Measurements from ENCODE around the gene SMG6. TPM values are rescaled to one million over a fixed set of nuclear protein-coding genes. Genes with fewer than 3 reads are reported as not detected.
A peak's percentile ranks its signal among the peaks of the same experiment; 100 is the strongest.
"Not testable (repeated sequence)": the region's sequence is repeated elsewhere in the genome, so short reads cannot be mapped to it uniquely, and the experiment has no call there.

The SMG6 gene
- total and polyA plus RNA-seq, 2 of the 13 experiments (the other 11 are each of a cell fraction or from before 2014, with no cell fraction given) = 4.6 to 14.6 TPM

DNA sequence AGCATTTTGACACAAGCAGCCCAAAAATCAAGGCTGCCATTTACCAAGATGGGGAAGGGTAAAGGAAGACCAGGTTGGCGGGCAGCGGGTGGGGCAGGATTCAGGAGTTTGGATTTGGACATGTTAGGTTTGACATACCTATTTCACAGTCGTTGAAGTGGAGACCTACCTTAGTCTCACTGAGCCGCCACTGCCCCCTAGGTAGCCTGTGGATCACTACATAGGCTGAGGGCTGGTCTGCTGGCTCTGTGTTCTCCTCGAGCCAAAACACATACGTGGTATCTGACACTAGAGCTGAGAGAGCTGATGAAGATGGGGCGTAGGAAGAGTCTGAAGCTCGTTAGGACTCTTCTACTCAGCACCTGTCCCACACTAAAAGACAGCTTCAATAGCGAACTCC lies 133.6 kb downstream of the SMG6 start (continued):
- TF ChIP-seq HCFC1 (IDR thresholded peaks at IDR 0.05; ENCODE audit: low read depth, low read length) (no peak), ZNF788 (CRISPR knock-in tag; IDR thresholded peaks at IDR 0.05; ENCODE audit: borderline replicate concordance) (no peak), STAG1 (CRISPR knock-in tag; IDR thresholded peaks at IDR 0.05) (peak; percentile 64)
- TF ChIP-seq, protein P1, sequence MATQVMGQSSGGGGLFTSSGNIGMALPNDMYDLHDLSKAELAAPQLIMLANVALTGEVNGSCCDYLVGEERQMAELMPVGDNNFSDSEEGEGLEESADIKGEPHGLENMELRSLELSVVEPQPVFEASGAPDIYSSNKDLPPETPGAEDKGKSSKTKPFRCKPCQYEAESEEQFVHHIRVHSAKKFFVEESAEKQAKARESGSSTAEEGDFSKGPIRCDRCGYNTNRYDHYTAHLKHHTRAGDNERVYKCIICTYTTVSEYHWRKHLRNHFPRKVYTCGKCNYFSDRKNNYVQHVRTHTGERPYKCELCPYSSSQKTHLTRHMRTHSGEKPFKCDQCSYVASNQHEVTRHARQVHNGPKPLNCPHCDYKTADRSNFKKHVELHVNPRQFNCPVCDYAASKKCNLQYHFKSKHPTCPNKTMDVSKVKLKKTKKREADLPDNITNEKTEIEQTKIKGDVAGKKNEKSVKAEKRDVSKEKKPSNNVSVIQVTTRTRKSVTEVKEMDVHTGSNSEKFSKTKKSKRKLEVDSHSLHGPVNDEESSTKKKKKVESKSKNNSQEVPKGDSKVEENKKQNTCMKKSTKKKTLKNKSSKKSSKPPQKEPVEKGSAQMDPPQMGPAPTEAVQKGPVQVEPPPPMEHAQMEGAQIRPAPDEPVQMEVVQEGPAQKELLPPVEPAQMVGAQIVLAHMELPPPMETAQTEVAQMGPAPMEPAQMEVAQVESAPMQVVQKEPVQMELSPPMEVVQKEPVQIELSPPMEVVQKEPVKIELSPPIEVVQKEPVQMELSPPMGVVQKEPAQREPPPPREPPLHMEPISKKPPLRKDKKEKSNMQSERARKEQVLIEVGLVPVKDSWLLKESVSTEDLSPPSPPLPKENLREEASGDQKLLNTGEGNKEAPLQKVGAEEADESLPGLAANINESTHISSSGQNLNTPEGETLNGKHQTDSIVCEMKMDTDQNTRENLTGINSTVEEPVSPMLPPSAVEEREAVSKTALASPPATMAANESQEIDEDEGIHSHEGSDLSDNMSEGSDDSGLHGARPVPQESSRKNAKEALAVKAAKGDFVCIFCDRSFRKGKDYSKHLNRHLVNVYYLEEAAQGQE (IDR thresholded peaks at IDR 0.05; ENCODE audit: borderline replicate concordance in 1 of 2, low read depth in 1 of 2, low read length in 2 of 2) = no peak

DNA sequence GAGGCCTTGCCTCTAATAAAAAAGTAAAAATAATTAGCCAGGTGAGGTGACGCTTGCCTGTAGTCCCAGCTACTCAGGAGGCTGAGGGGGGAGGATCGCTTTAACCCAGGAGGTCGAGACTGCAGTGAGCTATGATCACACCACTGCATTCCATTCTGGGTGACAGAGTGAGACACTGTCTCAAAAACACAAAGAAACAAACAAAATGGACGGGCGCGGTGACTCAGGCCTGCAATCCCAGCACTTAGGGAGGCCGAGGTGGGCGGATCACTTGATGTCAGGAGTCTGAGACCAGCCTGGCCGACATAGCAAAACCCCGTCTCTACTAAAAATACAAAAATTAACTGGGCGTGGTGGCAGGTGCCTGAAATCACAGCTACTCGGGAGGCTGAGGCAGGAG lies 137.9 kb downstream of the SMG6 start:
- ATAC-seq; H3K9me3 ChIP-seq (ENCODE audit: low read length); H3K4me3 ChIP-seq (replicated peaks in 1 of 3; ENCODE audit: insufficient read depth in 1 of 3, low read depth in 2 of 3, low read length in 3 of 3); H3K4me2 ChIP-seq (ENCODE audit: low read depth, low read length); H3K4me1 ChIP-seq (ENCODE audit: insufficient read depth, low read length); H3K27me3 ChIP-seq (ENCODE audit: control insufficient read depth in 1 of 2, insufficient read depth in 2 of 2, low read length in 2 of 2); CTCF ChIA-PET (ENCODE audit: low intra/inter-chr PET ratio, low total read pairs); H3K79me2 ChIP-seq (ENCODE audit: insufficient read depth, low read length); DNase-seq (ENCODE audit: low spot score); intact Hi-C loops (cut with micrococcal nuclease; ENCODE audit: unreplicated experiment); in situ Hi-C loops (cut with HindIII; ENCODE audit: extremely low pct_ligation_motif_present, low pct_unique_long_range_greater_than_20kb); H3K27ac ChIP-seq (ENCODE audit: extremely low read length, insufficient read depth, low read length); H3K9ac ChIP-seq (ENCODE audit: insufficient read depth, low read depth, low read length); H2AFZ ChIP-seq (ENCODE audit: low read length); H4K20me1 ChIP-seq (ENCODE audit: insufficient read depth, low read length); BruUV-seq (replicated peaks); FAIRE-seq; POLR2A ChIA-PET: not testable (repeated sequence)
- WGBS (ENCODE audit: low lambda C conversion rate) = 96% methylated on average over 12 of the region's 12 CpGs
- peaks cover 9 to 32% of the 10 kb centered on the region in 2 experiments for H3K36me3 ChIP-seq (replicated peaks in 1 of 2; ENCODE audit: control insufficient read depth in 1 of 2, insufficient read depth in 2 of 2, low read length in 2 of 2)

Data from HepG2 (cell line).